HG03571 (cell line): ENCODE results near the gene ARRDC5.
"Not testable (repeated sequence)": the region's sequence is repeated elsewhere in the genome, so short reads cannot be mapped to it uniquely, and the experiment has no call there.

Source experiments
- ATAC-seq: cut with Tn5 transposase; IDR thresholded peaks from one replicate; pipeline ENCODE4 v1.9.1; 2021; ENCODE audit not compliant: unreplicated experiment

ARRDC5 gene

DNA sequence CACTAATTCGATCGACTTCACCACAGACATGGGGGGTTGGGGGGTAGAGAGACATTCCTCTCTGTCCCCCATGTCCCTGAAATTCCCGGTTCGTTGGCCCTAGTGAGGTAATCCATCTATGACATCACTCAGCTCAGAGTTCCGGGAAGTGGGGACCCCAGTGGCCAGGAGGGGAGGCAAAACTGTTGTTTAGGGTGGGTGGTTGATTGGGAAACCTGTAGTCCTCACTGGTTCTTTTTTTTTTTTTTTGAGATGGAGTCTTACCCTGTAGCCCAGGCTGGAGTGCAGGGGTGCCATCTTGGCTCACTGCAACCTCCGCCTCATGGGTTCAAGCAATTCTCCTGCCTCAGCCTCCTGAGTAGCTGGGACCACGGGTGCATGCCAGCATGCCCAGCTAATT is at the start of gene ARRDC5:
Gene ARRDC5, minus strand, starts transcription at position 101 of the 400 bp plus-strand sequence. Its CDS starts 71 bp downstream, at position 30.
- ATAC-seq, result no peak

DNA sequence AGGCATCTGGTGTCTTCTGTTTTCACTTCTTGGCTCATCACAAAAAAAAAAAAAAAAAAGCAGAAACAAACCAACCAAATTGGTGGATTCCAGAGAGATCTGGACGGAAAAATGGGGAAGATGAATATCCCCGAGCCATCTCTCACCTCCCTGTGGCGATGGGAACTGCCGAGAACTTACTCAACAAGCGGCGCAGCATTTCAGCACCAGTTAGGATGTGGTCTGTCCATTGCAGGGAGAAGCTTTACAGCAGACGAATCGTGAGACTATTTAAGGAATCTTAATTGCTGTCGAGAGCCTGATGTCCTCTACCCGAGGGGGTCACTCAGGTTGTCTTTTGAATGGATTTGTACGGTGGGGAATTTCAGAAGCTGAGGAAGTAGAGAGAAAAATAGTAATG is 49.0 kb upstream of the ARRDC5 start:
- no peak for ATAC-seq

DNA sequence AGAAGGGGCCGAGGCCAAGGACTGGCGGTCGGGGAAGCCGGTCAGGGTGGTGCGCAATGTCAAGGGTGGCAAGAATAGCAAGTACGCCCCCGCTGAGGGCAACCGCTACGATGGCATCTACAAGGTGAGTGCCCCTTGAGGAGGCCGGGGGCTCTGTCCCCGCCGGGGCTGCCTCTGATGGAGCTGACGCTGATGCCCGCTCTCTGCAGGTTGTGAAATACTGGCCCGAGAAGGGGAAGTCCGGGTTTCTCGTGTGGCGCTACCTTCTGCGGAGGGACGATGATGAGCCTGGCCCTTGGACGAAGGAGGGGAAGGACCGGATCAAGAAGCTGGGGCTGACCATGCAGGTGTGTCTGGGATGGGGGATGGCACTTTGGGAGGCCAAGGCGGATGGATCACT is 48.0 kb upstream of the ARRDC5 start:
- not testable (repeated sequence) for ATAC-seq

DNA sequence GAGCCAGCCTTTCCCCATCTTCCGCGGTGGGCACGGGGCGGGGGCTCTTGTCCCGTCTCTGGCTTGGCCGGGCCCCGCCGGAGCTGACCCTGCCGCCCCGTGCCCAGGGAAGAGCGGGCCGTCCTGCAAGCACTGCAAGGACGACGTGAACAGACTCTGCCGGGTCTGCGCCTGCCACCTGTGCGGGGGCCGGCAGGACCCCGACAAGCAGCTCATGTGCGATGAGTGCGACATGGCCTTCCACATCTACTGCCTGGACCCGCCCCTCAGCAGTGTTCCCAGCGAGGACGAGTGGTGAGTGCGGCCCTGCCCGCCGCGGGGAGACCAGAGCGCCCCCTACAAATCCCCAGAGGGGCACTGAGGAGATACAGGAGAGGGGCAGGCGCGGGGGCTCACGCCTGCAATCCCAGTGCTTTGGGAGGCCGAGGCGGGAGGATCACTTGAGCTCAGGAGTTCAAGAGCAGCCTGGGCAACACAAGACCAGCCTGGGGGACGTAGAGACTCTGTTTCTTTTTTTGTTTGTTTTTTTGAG is 39.0 kb upstream of the ARRDC5 start:
- ATAC-seq, result not testable (repeated sequence)

DNA sequence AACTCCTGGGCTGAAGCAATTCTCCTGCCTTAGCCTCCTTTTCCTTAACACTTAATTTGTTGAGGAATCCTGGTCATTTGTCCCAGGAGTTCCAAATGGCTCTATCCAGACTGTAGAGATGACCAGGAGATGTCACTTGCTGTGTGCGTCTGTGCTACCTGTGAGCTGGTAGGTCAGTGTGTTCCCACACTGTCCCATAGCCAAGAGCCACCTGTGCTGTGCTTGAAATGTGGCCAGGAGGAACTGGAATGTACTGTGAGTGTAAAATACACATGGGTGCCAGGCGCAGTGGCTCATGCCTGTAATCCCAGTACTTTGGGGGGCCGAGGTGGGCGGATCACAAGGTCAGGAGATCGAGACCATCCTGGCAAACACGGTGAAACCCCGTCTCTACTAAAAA is 36.8 kb upstream of the ARRDC5 start:
- no peak for ATAC-seq

DNA sequence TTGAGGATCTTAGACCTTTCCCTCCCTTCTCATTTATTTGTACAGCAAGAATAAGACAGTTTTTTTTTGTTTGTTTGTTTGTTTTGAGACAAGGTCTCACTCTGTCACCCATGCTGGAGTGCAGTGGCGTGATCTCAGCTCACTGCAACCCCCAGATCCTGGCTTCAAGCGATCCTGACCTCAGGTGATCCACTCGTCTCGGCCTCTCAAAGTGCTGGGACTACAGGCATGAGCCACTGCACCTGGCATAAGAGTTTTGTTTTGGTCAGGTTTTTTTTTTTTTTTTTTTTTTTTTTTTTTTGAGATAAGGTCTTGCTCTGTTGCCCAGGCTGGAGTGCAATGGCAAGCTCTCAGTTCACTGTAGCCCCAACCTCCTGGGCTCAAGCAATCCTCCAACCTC is 35.8 kb upstream of the ARRDC5 start:
- ATAC-seq, result not testable (repeated sequence)

DNA sequence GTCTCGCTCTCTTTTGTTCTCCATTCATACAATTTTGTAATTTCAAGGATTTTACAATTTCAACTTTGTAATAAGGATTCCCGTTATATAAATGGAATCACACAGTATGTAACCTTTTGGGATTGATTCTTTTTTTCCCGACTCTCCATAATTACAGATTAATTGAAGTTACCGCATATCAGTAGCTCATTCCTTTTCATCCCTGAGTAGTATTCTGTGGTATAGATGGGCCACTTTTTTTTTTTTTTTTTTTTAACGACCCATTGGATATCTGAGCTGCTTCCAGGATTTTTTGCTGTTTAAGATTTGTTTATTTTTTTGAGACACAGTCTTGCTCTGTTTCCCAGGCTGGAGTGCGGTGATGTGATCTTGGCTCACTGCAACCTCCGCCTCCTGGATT is 34.4 kb upstream of the ARRDC5 start:
- ATAC-seq, result no peak

DNA sequence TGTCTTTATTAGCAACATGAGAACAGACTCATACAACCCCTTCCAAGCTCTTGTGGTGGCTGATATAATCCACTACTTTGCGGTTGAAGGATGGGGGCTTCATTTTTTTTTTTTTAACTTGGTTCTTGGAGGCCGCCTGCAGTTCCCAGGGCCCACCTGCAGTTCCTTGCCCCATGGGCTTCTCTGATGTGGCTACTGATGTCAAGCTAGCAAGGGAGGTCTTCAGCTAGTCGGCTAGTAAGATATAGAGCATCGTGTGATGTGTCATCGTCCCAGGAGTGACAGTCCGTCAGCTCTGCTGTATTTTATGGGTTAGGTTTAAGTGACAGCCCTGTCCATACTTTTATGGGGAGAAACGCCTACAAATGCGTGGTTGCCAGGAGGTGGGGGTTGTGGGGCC is 32.7 kb upstream of the ARRDC5 start:
- no peak for ATAC-seq

DNA sequence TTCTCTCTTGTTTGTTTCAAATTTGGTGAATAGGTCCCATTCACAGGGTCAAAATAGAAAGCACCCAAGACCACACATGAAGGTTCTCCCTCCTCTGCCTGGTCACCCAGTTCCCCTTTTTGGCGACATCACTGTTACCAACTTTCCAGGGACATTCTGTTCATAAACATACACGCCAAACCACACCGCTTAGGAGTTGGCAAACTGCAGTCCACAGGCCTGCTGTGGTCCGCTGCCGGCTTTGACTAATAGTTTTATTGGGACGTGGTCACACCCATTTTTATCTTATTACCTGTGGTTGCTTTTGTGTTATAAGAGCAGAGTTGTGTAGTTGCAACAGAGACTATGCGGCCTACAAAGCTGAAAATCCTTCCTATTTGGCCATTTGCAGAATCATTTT is 30.8 kb upstream of the ARRDC5 start:
- no peak for ATAC-seq

DNA sequence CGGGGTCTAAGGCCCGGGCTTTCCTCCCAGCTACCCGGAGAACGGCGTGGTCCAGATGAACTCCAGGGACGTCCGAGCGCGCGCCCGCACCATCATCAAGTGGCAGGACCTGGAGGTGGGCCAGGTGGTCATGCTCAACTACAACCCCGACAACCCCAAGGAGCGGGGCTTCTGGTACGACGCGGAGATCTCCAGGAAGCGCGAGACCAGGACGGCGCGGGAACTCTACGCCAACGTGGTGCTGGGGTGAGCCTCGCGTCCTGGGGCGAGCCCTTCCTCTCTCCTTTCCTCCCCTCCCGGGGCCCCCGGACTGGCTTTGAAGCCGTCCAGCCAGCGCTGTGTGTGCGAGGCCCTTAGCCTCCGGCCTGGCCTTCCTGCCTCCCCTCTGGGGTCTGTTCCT is 30.0 kb upstream of the ARRDC5 start:
- ATAC-seq, result no peak

DNA sequence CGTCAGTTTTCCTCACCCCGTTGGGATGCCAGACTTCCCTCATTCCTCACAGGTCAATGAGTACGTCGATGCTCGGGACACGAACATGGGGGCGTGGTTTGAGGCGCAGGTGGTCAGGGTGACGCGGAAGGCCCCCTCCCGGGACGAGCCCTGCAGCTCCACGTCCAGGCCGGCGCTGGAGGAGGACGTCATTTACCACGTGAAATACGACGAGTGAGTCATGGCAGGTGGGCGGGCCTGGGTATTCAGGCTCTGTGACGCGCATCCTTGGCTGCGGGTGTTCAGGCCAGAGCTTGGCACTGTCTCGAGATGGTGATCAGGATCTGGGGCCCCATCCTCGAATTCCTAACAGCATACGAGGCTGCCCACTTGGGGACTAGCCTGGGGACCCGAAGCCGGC is 28.0 kb upstream of the ARRDC5 start:
- ATAC-seq, result no peak

DNA sequence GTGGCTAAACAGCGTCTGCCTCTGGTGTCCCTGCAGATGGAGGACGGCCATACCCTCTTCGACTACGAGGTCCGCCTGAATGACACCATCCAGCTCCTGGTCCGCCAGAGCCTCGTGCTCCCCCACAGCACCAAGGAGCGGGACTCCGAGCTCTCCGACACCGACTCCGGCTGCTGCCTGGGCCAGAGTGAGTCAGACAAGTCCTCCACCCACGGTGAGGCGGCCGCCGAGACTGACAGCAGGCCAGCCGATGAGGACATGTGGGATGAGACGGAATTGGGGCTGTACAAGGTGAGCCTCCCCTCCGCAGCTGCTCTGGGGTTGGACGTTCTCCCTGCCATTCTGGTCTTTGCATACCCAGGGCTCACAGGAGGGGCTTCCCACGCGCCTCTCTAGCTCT is 26.5 kb upstream of the ARRDC5 start:
- ATAC-seq, result no peak

DNA sequence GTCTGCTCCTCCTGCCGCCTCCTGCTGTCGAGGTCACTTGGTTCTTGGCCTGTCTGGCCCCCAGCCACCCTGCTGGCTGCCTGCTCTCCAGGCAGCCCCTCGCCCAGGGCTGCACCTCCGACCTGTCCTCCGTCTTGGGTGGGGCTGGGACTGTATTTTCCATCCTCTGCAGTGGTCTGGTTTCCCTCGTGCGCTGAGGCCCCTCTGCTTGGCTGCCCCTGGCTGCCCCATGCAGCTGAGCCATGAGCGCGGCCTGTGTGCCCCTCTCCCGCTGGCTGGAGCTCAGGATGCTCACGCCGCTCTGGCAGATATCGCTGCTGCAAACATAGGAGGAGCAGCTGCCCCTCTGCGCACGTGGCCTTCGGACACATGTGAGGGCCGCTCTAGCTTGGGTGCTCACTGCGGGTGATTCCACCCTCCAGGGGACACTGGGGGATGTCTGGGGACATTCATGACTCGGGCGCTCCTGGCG is 20.6 kb upstream of the ARRDC5 start:
- no peak for ATAC-seq

DNA sequence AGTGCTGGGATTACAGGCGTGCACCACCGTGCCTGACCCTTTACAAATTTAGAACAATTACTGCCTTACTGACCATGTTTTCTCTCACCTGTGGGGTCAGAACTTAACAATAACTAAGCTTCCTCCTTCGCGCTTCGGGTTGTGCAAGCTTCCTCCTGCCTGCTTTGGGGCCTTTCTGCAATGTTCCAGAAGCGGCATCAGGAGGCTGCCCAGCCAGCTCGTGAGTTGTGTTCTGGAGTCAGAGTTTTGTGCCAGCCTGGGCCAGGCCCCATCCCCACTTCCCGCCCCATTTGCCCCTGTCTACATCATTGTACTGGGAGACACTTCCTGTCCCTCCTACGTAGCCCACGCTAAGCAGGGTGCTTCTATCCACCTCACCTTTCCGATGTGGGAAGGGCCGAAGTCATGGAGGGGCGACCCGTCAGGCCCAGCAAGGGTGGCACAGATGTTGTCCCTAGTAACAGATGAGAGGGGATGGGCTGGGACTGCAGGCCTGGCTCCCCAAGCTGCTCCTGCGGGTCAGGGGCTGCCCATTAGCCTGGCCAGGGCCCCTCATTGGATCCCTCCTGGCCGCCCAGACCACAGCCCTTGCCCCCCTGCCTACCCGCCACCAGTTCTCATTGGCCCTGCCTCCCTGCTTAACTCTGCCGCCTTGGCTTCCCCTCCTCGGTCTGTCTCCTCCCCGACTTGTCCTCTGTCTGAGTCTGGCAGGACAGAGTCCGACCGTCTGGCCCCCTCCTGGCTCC is 20.0 kb upstream of the ARRDC5 start:
- ATAC-seq, result no peak

DNA sequence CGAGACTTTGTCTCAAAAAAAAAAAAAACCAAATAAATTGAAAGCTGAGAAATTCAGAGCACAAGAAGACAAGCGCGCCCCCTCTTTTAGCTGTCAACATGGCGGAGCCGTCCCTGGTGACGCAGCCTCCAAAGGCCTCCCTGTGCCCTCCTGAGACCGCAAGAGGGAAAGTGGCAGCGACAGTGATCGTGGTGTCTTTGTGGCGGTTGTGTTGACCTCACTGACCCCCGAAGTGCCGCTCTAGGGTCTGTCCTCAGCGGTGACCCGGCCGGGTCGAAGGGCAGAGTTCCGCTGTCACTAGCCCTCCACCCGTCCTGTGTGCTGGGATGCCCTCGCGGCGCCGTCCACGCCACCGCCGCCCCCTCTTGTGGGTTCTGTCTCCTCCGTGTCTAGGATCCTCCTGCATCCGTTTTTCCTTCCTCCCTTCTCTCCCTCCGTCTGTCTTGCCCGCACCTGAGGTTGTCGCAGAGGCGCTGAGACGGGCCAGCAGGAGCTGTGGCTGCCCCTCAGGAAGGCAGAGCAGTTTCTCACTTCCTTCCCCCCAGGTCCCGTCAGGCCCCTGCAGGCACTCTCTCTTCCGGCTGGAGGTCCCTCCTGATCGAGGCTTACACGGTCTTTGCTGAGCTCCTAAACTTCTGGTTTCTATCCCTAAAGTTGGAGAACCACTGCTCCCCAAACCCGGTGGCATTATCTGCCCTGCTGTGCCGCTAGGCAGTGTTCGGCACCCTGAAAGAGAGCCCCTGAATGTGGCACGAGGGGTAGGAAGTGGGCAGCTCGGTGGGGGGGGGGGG is 13.8 kb upstream of the ARRDC5 start:
- no peak for ATAC-seq

DNA sequence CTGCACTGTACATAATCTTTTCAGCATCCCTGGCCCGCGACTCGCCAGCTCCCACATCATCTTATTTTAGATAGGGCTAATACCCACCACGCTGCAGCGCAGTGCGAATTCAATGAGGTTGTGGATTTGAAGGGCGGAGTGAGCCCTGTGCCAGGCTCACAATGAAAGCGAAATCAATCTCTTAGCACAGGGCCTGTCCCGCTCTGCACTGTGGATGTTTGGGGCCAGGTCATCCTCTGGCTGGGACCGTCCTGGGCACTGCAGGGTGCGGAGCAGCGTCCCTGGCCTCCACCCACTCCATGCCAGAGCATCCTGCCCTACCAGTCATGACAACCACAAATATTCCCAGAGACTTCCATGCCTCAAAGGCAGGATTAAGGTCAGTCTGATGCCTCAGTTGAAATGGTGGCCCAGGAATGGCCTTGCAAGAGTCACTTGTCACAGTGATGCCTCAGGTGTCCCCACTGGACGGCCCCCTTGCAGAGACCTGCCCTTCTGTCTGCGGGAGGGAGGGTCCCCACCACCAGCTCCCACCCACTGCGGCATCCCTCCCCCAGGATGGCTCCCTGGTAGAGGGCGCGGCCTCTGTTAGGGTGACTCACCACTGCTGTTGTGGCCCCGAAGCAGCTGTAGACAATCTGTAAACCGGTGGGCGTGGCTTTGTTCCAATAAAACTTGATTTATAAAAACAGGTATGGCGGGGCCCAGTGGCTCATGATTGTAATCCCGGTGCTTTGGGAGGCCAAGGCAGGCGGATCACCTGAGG is 12.2 kb upstream of the ARRDC5 start:
- no peak for ATAC-seq

DNA sequence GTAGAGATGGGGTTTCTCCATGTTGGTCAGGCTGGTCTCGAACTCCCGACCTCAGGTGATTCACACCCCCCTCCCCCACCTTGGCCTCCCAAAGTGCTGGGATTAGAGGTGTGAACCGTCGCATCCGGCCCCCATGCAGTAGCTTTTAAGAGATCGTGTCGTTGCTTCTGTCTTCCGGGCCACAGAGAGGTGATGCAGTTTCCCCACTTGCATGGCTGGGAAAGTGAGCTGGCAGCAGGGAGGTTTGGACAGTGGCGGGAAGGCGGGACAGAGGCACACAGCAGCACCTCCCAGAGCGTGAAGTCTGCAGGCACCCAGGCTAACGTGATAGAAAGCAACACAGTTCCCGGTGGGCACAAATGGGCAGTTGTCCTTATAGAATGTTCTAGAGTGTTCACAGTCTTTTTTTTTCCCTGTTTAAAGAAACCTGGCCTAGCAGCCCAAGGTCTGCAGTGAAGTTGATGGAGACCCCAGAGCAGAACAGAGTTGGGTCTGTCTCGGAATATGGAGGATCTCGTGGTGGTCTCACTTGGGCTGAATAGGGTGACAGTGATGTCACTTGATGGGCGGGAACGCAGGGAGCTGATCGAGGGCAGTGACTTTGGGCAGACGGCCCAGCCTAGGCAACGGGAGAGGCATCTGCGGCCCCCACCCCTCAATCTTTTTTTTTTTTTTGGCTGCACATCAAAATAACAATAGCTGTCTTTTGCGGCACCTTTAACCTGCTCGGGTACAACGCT is 11.5 kb upstream of the ARRDC5 start:
- ATAC-seq, result no peak

DNA sequence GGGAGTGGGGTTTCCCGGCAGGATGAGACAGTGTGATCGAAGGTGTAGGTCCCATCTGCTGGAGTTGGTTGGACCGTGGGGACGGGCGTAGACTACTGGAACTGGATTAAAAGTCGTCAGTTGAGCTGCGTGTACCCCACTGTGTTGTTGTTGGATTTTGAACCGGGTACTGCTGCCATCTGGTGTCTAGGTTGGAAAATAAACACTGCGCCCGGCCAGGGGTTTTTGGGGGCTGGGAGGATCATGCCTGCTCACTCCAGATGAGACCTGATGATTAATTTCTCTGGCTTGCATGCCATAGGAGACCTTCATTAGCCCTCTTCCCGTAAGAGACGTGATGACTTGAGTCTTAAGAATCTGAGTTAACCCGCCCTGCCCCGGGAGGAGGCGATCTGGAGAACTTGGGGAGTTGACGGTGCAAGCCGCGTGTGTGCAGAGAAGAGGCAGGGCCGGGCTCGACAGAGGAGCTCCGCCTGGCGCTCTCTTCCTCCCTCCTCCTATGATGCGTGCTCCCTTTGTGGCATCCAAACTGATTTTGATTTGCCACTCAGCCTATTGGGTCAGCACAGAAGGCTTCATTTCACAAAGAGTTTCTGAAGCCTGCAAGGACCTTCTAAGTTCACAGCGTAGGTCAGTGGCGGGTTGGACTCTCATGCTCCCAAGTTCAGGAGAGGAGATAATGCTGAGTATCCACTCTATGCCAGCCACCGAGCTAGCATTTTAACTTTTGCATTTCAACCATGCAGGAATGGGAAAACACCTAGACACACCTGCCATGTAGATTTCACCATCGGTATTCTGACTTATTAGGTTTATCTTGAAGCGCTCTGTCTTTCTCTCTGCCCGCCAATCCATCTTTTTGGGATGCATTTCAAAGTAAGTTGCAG is 9.3 kb upstream of the ARRDC5 start:
- ATAC-seq, result no peak

DNA sequence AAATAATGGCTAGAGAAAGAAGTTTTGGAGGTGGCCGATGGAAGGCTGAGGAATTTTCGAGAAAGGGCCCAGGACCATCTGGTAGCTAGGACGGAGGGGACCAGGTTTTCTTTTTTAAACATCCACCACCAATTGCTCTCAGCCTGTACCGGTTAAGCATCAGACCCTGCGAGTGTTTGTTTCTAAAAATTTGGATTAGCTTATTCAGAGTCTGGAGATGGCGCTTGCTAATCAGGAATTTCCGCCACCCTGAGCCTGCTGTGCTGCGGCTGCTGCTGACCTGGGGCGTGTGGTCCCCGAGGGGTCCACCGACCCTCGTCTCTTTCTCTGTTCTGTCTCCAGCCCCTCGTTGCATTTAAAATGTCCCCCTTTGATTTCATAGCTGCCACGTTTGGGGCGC is 8.6 kb upstream of the ARRDC5 start:
- ATAC-seq, result no peak
